GM04503 (cell line): Measurements from ENCODE around the gene DIDO1.
"Not testable (repeated sequence)": the region's sequence is repeated elsewhere in the genome, so short reads cannot be mapped to it uniquely, and the experiment has no call there.

Experiments used
- DNase-seq: peaks from one replicate; pipeline ENCODE4 v3.0.0-alpha.2; 2012; ENCODE audit warnings: low read depth

Gene DIDO1

GRCh38 chr20:62854121-62854520 is 72.2 kb downstream of the DIDO1 start:
- no peak for DNase-seq

- DNase-seq, result not testable (repeated sequence)
Measured at GRCh38 chr20:62853304-62853703, 73.0 kb downstream of the DIDO1 start.

- no peak for DNase-seq
Measured at GRCh38 chr20:62852841-62853240, 73.5 kb downstream of the DIDO1 start.

- no peak for DNase-seq
Measured at GRCh38 chr20:62852196-62852595, 74.1 kb downstream of the DIDO1 start.

- DNase-seq, result no peak
Measured at GRCh38 chr20:62850333-62850974, 75.9 kb downstream of the DIDO1 start.

GRCh38 chr20:62849431-62849830 is 76.9 kb downstream of the DIDO1 start:
- no peak for DNase-seq

- not testable (repeated sequence) for DNase-seq
Measured at GRCh38 chr20:62848917-62849316, 77.4 kb downstream of the DIDO1 start.

GRCh38 chr20:62846166-62846890 is 80.0 kb downstream of the DIDO1 start:
- no peak for DNase-seq

GRCh38 chr20:62845416-62846160 is 80.7 kb downstream of the DIDO1 start:
- no peak for DNase-seq

- no peak for DNase-seq
Measured at GRCh38 chr20:62844182-62844581, 82.1 kb downstream of the DIDO1 start.

GRCh38 chr20:62843656-62844055 is 82.6 kb downstream of the DIDO1 start:
- DNase-seq, result no peak

- no peak for DNase-seq
Measured at GRCh38 chr20:62841705-62842212, 84.5 kb downstream of the DIDO1 start.

- no peak for DNase-seq
Measured at GRCh38 chr20:62840244-62841197, 85.8 kb downstream of the DIDO1 start.

- DNase-seq, result no peak
Measured at GRCh38 chr20:62839816-62840215, 86.5 kb downstream of the DIDO1 start.

- no peak for DNase-seq
Measured at GRCh38 chr20:62839261-62839660, 87.0 kb downstream of the DIDO1 start.

- DNase-seq, result no peak
Measured at GRCh38 chr20:62838128-62838891, 88.0 kb downstream of the DIDO1 start.

GRCh38 chr20:62837790-62838127 is 88.5 kb downstream of the DIDO1 start:
- DNase-seq, result no peak

- no peak for DNase-seq
Measured at GRCh38 chr20:62836967-62837490, 89.3 kb downstream of the DIDO1 start.

GRCh38 chr20:62835931-62836861 is 90.1 kb downstream of the DIDO1 start:
- DNase-seq, result no peak
